K562 (cell line): ENCODE results near the gene KASH5. TPM values are rescaled to one million over a fixed set of nuclear protein-coding genes. Genes with fewer than 3 reads are reported as not detected.

Source experiments
- ARID1B ChIP-seq: fragments of 450-650 bp; IDR thresholded peaks from 2 replicates; pipeline ENCODE4 v1.6.1; 2016; ENCODE audit warnings: antibody characterized with exemption, mild to moderate bottlenecking, inconsistent platforms
- ARID2 ChIP-seq: fragments of 450-650 bp; IDR thresholded peaks from 2 replicates; pipeline ENCODE4 v1.6.1; 2017; ENCODE audit warnings: antibody characterized with exemption, mild to moderate bottlenecking
- BCLAF1 ChIP-seq, 2 experiments: fragments of 450-650 bp in 1 of 2; IDR thresholded peaks; 2 replicates each; pipeline ENCODE4 v1.6.1; 2011 to 2017; ENCODE audit warnings: low read depth in 2 of 2, antibody characterized with exemption in 1 of 2, borderline replicate concordance in 1 of 2, low read length in 1 of 2, mild to moderate bottlenecking in 1 of 2, mixed read lengths in 1 of 2; ENCODE audit not compliant: control insufficient read depth in 1 of 2
- CEBPZ ChIP-seq: fragments of 150-350 bp; IDR thresholded peaks from 2 replicates; pipeline ENCODE4 v1.6.1; 2014; ENCODE audit warnings: low read depth, mild to moderate bottlenecking, low read length, borderline replicate concordance
- DPF2 ChIP-seq: fragments of 450-650 bp; IDR thresholded peaks from 2 replicates; pipeline ENCODE4 v1.6.1; 2016
- ELF4 ChIP-seq: fragments of 450-650 bp; formaldehyde crosslinking; IDR thresholded peaks from 2 replicates; pipeline ENCODE4 v1.4.0; 2022; ENCODE audit warnings: missing genetic modification characterization
- FOXM1 ChIP-seq, 2 experiments: fragments of 450-650 bp in 1 of 2; sonication (generic) in 1 of 2; formaldehyde crosslinking in 1 of 2; IDR thresholded peaks; 2 replicates each; pipeline versions ENCODE4 v1.6.1 to v1.9.0; 2017 to 2022; ENCODE audit warnings: low read depth in 2 of 2, mild to moderate bottlenecking in 2 of 2, missing genetic modification reagents in 1 of 2, moderate library complexity in 1 of 2
- HLTF ChIP-seq: fragments of 450-650 bp; IDR thresholded peaks from 2 replicates; pipeline ENCODE4 v1.6.1; 2016
- IRF2 ChIP-seq: sonication (generic); formaldehyde crosslinking; IDR thresholded peaks from 2 replicates; pipeline ENCODE4 v1.8.1; 2022; ENCODE audit warnings: mild to moderate bottlenecking, missing genetic modification reagents
- LARP7 ChIP-seq: fragments of 450-650 bp; IDR thresholded peaks from 2 replicates; pipeline ENCODE4 v1.6.1; 2016
- MBD2 ChIP-seq: sonication (generic); IDR thresholded peaks from 2 replicates; pipeline ENCODE4 v1.6.1; 2016; ENCODE audit warnings: low read depth, borderline replicate concordance
- NCOR1 ChIP-seq: fragments of 450-650 bp; IDR thresholded peaks from 2 replicates; pipeline ENCODE4 v1.6.1; 2016; ENCODE audit warnings: mild to moderate bottlenecking, moderate library complexity
- NFIX ChIP-seq: fragments of 250-450 bp; sonication (Bioruptor Pico); IDR thresholded peaks from 2 replicates; pipeline ENCODE4 v1.4.0; 2020; ENCODE audit warnings: low read depth, mild to moderate bottlenecking, moderate library complexity
- NKRF ChIP-seq: fragments of 450-650 bp; IDR thresholded peaks from 2 replicates; pipeline ENCODE4 v1.6.1; 2016; ENCODE audit warnings: borderline replicate concordance
- NR2C1 ChIP-seq, 2 experiments: fragments of 450-650 bp; IDR thresholded peaks; 2 replicates each; pipeline ENCODE4 v1.6.1; 2017; ENCODE audit warnings: mild to moderate bottlenecking in 2 of 2, antibody characterized with exemption in 1 of 2, inconsistent platforms in 1 of 2, missing compliant biosample characterization in 1 of 2, missing genetic modification characterization in 1 of 2
- SIX5 ChIP-seq, 2 experiments: IDR thresholded peaks; 2 replicates each; pipeline ENCODE4 v1.6.1; 2011; ENCODE audit warnings: low read length in 2 of 2, borderline replicate concordance in 1 of 2, low read depth in 1 of 2, mild to moderate bottlenecking in 1 of 2, moderate library complexity in 1 of 2; ENCODE audit not compliant: insufficient read depth in 1 of 2
- SNAPC5 ChIP-seq: fragments of 250-450 bp; sonication (Bioruptor Pico); IDR thresholded peaks from 2 replicates; pipeline ENCODE4 v1.8.0; 2021; ENCODE audit warnings: moderate library complexity, mild to moderate bottlenecking, inconsistent platforms
- ZKSCAN8 ChIP-seq: fragments of 200-800 bp; sonication (Bioruptor generic); IDR thresholded peaks from 2 replicates; pipeline ENCODE4 v1.6.1; 2016; ENCODE audit warnings: missing genetic modification characterization, missing compliant biosample characterization
- ZNF282 ChIP-seq: sonication (generic); formaldehyde crosslinking; IDR thresholded peaks from 2 replicates; pipeline ENCODE4 v1.8.1; 2023; ENCODE audit warnings: missing genetic modification reagents
- polyA plus RNA-seq, 8 experiments: library from polyadenylated mRNA; depleted of rRNA in 4 of 8; stranded (reverse) in 5 of 8; unstranded in 3 of 8; fragments of >200 nt; fragmentation: Nextera tagmentation in 2 of 8; fragmentation: Illumina TruSeq in 1 of 8; extraction: Ambion mirVana in 2 of 8; extraction: Trizol in 1 of 8; gene quantifications; 2 replicates each; pipeline versions ENCODE4 v1.2.1 to v1.2.3, GENCODE V29; 2011 to 2014; ENCODE audit warnings: inconsistent platforms in 1 of 8, missing spikeins in 1 of 8
- total RNA-seq, 7 experiments: library from RNA; depleted of rRNA in 6 of 7; stranded (reverse); fragments of >200 nt in 6 of 7; fragmentation: Illumina TruSeq in 2 of 7; extraction: Trizol in 2 of 7; gene quantifications; 2 replicates each; pipeline versions ENCODE4 v1.2.1 to v1.2.3, GENCODE V29; 2011 to 2021; ENCODE audit warnings: low replicate concordance in 1 of 7

Gene KASH5
- total and polyA plus RNA-seq, 9 of the 15 experiments (the other 6 are each of a cell fraction or from before 2014, with no cell fraction given), result 0.07 to 0.84 (median 0.34) TPM; not detected in 1

GRCh38 chr19:49443366-49444099 lies 55.5 kb downstream of the KASH5 start (continued):
- TF ChIP-seq SNAPC5 (CRISPR knock-in tag), result no peak
- peak; percentile 70 for TF ChIP-seq NR2C1 (IDR thresholded peaks at IDR 0.05)
- peak; percentile 83 for TF ChIP-seq NR2C1 (tag; IDR thresholded peaks at IDR 0.05)
- peak in 1 of 2 experiments; percentile 65; a peak in 1 of 4 replicates for TF ChIP-seq BCLAF1 (IDR thresholded peaks at IDR 0.05; ENCODE audit: borderline replicate concordance in 1 of 2, control insufficient read depth in 1 of 2, low read depth in 2 of 2, low read length in 1 of 2)
- TF ChIP-seq ZNF282 (CRISPR knock-in tag), result peak; percentile 68; the same call in 1 of the 2 replicates
- no peak for TF ChIP-seq NCOR1
- no peak for TF ChIP-seq CEBPZ
- no peak for TF ChIP-seq ELF4 (CRISPR knock-in tag)
- TF ChIP-seq FOXM1 (IDR thresholded peaks at IDR 0.05; ENCODE audit: low read depth), result no peak
- TF ChIP-seq FOXM1 (CRISPR knock-in tag; IDR thresholded peaks at IDR 0.05; ENCODE audit: low read depth), result peak; percentile 83; the same call in 1 of the 2 replicates
- peak; percentile 97 to 98 for TF ChIP-seq SIX5 (IDR thresholded peaks at IDR 0.05; ENCODE audit: borderline replicate concordance in 1 of 2, insufficient read depth in 1 of 2, low read depth in 1 of 2, low read length in 2 of 2)
- TF ChIP-seq MBD2, result peak; percentile 75
- TF ChIP-seq ARID1B, result peak; percentile 54; the same call in 1 of the 2 replicates
- TF ChIP-seq ZKSCAN8 (CRISPR knock-in tag), result no peak
- no peak for TF ChIP-seq IRF2
- peak; percentile 50; the same call in 1 of the 2 replicates for TF ChIP-seq HLTF
- TF ChIP-seq NKRF, result peak; percentile 55; the same call in 1 of the 2 replicates
- peak; percentile 49; the same call in 1 of the 2 replicates for TF ChIP-seq DPF2
- peak; percentile 85 for TF ChIP-seq ARID2
- TF ChIP-seq NFIX (CRISPR knock-in tag), result no peak
- TF ChIP-seq LARP7, result no peak
